Measurements from ENCODE around the gene CACNA2D3. TPM values are rescaled to one million over a fixed set of nuclear protein-coding genes. Genes with fewer than 3 reads are reported as not detected.

CACNA2D3 gene
- total RNA-seq, 4 donors from 2014 or later, result 0.30 to 9.6 (median 3.9) TPM

DNA sequence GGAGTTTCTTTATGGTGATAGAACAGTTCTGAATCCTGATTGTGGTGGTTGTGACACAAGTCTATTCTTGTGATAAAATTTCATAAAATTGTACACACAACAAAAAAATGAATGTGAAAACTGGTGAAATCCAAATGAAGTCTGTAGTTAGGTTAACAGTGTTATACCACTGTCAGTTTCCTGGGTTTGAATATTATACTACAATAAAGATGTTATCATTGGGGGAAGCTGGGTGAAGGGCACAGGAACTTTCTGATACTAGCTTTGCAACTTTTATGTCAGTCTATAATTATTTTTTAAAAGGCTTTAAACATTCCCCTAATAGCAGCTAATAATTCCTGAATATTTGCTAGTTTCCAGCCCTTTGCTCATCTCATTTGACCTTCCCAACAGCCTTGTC lies 485.7 kb downstream of the CACNA2D3 start:
- Histone ChIP-seq H3K9me3 (peaks cover 0 to 8% (median 0%) of the 10 kb centered on the region in 4 donors), H3K4me1 (no peaks in the 10 kb centered on the region), H3K27me3 (no peaks in the 10 kb centered on the region), H3K27ac (no peak overlapping the region), H3K4me3 (no peak overlapping the region), H3K36me3 (no peaks in the 10 kb centered on the region)
- TF ChIP-seq POLR2A (IDR thresholded peaks at IDR 0.05) (no peak), EP300 (IDR thresholded peaks at IDR 0.05) (no peak)
- TF ChIP-seq, protein P1, sequence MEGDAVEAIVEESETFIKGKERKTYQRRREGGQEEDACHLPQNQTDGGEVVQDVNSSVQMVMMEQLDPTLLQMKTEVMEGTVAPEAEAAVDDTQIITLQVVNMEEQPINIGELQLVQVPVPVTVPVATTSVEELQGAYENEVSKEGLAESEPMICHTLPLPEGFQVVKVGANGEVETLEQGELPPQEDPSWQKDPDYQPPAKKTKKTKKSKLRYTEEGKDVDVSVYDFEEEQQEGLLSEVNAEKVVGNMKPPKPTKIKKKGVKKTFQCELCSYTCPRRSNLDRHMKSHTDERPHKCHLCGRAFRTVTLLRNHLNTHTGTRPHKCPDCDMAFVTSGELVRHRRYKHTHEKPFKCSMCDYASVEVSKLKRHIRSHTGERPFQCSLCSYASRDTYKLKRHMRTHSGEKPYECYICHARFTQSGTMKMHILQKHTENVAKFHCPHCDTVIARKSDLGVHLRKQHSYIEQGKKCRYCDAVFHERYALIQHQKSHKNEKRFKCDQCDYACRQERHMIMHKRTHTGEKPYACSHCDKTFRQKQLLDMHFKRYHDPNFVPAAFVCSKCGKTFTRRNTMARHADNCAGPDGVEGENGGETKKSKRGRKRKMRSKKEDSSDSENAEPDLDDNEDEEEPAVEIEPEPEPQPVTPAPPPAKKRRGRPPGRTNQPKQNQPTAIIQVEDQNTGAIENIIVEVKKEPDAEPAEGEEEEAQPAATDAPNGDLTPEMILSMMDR (IDR thresholded peaks at IDR 0.05), result no peak
- no peak for DNase-seq (ENCODE audit: low spot score in 2 of 2)

GRCh38 chr3:54619053-54619452 lies 496.7 kb downstream of the CACNA2D3 start:
- H3K4me3 ChIP-seq, result no peak overlapping the region
- no peak overlapping the region for H3K27ac ChIP-seq
- TF ChIP-seq, protein P1 (IDR thresholded peaks at IDR 0.05), result no peak
- TF ChIP-seq EP300 (IDR thresholded peaks at IDR 0.05) (no peak), POLR2A (IDR thresholded peaks at IDR 0.05) (no peak)
- no peaks in the 10 kb centered on the region for H3K9me3 ChIP-seq
- no peaks in the 10 kb centered on the region for H3K36me3 ChIP-seq
- WGBS, 2 donors, result 89 to 91% methylated on average over 4 of the region's 4 CpGs
- no peak for DNase-seq (ENCODE audit: low spot score in 2 of 2)
- H3K4me1 ChIP-seq, result no peaks in the 10 kb centered on the region
- no peaks in the 10 kb centered on the region for H3K27me3 ChIP-seq

DNA sequence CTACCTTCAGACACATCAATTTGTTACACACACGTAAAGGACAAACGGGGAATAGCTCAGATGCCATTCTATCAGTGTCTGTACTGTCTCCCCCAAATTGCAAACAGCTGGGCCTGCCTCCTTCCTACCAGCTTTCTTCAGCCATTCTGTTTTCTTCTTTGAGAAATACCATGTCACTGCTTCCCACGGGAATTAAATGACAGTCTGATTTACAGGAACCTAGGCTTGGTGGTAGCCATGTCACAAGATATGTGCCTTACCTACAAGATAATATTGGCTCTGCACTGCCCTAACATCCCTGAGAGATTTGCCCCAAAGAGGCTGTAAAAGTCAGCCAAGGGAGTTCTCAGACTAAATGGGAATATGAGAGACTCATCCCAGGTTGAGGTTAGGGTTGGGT lies 497.2 kb downstream of the CACNA2D3 start:
- Histone ChIP-seq H3K27me3 (no peaks in the 10 kb centered on the region), H3K36me3 (no peaks in the 10 kb centered on the region), H3K4me1 (no peaks in the 10 kb centered on the region), H3K9me3 (no peaks in the 10 kb centered on the region), H3K4me3 (no peak overlapping the region), H3K27ac (no peak overlapping the region)
- 68 to 73% methylated on average over 3 of the region's 3 CpGs for WGBS, 2 donors
- no peak for DNase-seq (ENCODE audit: low spot score in 2 of 2)
- TF ChIP-seq, protein P1 (IDR thresholded peaks at IDR 0.05), result no peak
- TF ChIP-seq EP300 (IDR thresholded peaks at IDR 0.05) (no peak), POLR2A (IDR thresholded peaks at IDR 0.05) (no peak)

DNA sequence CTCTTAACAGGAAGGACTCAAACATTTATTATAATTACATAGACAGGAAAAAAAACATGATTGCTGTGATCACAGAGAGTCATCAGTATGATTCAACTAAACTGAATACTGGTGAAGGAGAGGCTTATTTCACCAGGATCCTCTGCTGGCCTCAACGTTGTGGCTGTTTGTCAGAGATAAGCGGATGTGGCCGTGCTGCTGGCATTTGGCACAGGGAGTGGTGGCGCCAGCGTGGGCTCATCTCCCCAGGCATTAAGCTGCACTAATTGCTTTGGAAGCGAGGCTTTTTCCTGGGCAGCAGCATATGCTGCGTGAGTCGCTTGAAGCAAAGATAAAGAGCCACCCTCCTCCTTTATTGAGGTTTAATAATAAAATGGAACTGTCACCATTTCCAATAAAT lies 498.8 kb downstream of the CACNA2D3 start:
- Histone ChIP-seq H3K27me3 (no peaks in the 10 kb centered on the region), H3K4me1 (no peaks in the 10 kb centered on the region), H3K9me3 (peaks cover 0 to 4% (median 0%) of the 10 kb centered on the region in 4 donors), H3K27ac (no peak overlapping the region), H3K36me3 (no peaks in the 10 kb centered on the region), H3K4me3 (no peak overlapping the region)
- TF ChIP-seq, protein P1 (IDR thresholded peaks at IDR 0.05), result no peak
- WGBS, 2 donors, result 81 to 83% methylated on average over 8 of the region's 8 CpGs
- no peak for DNase-seq (ENCODE audit: low spot score in 2 of 2)

GRCh38 chr3:54622678-54623077 lies 500.3 kb downstream of the CACNA2D3 start:
- H3K27me3 ChIP-seq, result no peaks in the 10 kb centered on the region

More at GRCh38 chr3:54622678-54623077, 500.3 kb downstream of the CACNA2D3 start:
- Histone ChIP-seq H3K4me1 (no peaks in the 10 kb centered on the region), H3K9me3 (peaks cover 0 to 4% (median 0%) of the 10 kb centered on the region in 4 donors), H3K36me3 (no peaks in the 10 kb centered on the region), H3K27ac (no peak overlapping the region), H3K4me3 (no peak overlapping the region)
- WGBS, 2 donors, result 65 to 82% methylated on average over 11 of the region's 11 CpGs
- no peak for DNase-seq (ENCODE audit: low spot score in 2 of 2)
- TF ChIP-seq EP300 (IDR thresholded peaks at IDR 0.05) (no peak), POLR2A (IDR thresholded peaks at IDR 0.05) (no peak)
- TF ChIP-seq, protein P1 (IDR thresholded peaks at IDR 0.05), result no peak

Data from tibial nerve (tissue), 4 donors.